GM18520 (cell line): ENCODE measurements around the gene SLC8A3.

Experiments
- ATAC-seq: cut with Tn5 transposase; IDR thresholded peaks from one replicate; pipeline ENCODE4 v1.9.1; 2021; ENCODE audit not compliant: unreplicated experiment

The SLC8A3 gene

GRCh38 chr14:70123796-70124195 is 65.0 kb downstream of the SLC8A3 start:
- ATAC-seq = no peak

GRCh38 chr14:70121521-70121920 is 67.2 kb downstream of the SLC8A3 start:
- no peak for ATAC-seq

- no peak for ATAC-seq
Observed at GRCh38 chr14:70118064-70118463, 70.7 kb downstream of the SLC8A3 start.

GRCh38 chr14:70116278-70116677 is 72.5 kb downstream of the SLC8A3 start:
- ATAC-seq = no peak

- ATAC-seq = no peak
Observed at GRCh38 chr14:70114621-70115156, 74.1 kb downstream of the SLC8A3 start.

GRCh38 chr14:70113211-70113610 is 75.5 kb downstream of the SLC8A3 start:
- ATAC-seq = no peak

- no peak for ATAC-seq
Observed at GRCh38 chr14:70108419-70108818, 80.3 kb downstream of the SLC8A3 start.

- ATAC-seq = no peak
Observed at GRCh38 chr14:70107309-70107708, 81.4 kb downstream of the SLC8A3 start.

- no peak for ATAC-seq
Observed at GRCh38 chr14:70100071-70100470, 88.7 kb downstream of the SLC8A3 start.

GRCh38 chr14:70098250-70098809 is 90.4 kb downstream of the SLC8A3 start:
- no peak for ATAC-seq

- no peak for ATAC-seq
Observed at GRCh38 chr14:70097576-70098249, 91.0 kb downstream of the SLC8A3 start.

GRCh38 chr14:70096866-70097265 is 91.9 kb downstream of the SLC8A3 start:
- no peak for ATAC-seq

- ATAC-seq = no peak
Observed at GRCh38 chr14:70094631-70095030, 94.1 kb downstream of the SLC8A3 start.

- no peak for ATAC-seq
Observed at GRCh38 chr14:70094106-70094505, 94.6 kb downstream of the SLC8A3 start.

GRCh38 chr14:70093156-70093555 is 95.6 kb downstream of the SLC8A3 start:
- ATAC-seq = no peak

- no peak for ATAC-seq
Observed at GRCh38 chr14:70087380-70087697, 101.4 kb downstream of the SLC8A3 start.

- ATAC-seq = no peak
Observed at GRCh38 chr14:70086685-70087379, 101.9 kb downstream of the SLC8A3 start.

- ATAC-seq = no peak
Observed at GRCh38 chr14:70084226-70084625, 104.5 kb downstream of the SLC8A3 start.

GRCh38 chr14:70082394-70082793 is 106.4 kb downstream of the SLC8A3 start:
- ATAC-seq = no peak

- ATAC-seq = no peak
Observed at GRCh38 chr14:70080076-70080475, 108.7 kb downstream of the SLC8A3 start.

GRCh38 chr14:70078329-70078728 is 110.4 kb downstream of the SLC8A3 start:
- no peak for ATAC-seq

GRCh38 chr14:70077720-70078119 is 111.0 kb downstream of the SLC8A3 start:
- no peak for ATAC-seq
